Measurements from ENCODE around the gene PRDM12. TPM values are rescaled to one million over a fixed set of nuclear protein-coding genes. Genes with fewer than 3 reads are reported as not detected.
"Not testable (repeated sequence)": the region's sequence is repeated elsewhere in the genome, so short reads cannot be mapped to it uniquely, and the experiment has no call there.

PRDM12 gene
- total RNA-seq, 1 donor from 2014 or later, result not detected

DNA sequence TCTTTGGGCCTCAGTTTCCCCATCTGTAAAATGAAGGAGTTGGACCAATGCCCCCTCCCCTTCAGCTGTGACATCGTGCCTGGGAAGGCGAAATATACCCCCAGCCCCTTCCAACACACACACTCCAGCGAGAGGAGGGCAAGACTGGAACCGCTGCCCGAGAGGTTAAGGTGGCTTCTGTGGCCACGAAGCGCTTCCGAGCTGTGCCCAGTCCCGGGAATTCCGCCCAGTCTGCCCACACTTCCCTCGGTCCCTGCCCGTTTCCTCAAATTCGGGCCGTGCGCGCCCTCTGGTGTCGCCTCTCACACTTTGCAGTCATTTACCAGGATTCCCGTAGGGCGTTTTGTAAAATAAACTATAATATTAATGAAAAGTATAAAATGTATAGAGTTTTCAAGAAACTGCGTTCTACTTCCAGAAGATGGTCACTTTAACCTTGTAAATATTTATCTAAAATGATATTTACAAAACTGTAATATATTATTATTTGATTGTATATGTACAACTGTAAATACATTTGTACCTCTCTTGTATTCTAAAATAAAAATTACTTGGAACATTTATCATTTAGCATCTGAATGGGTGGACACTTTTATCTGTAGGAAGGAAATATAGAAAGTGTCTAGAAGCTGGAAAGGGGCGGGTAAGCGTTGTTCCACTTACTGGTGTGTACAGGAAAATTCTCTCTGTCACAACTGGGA, 18.2 kb downstream of the PRDM12 start:
- peak in 1 of 2 donors; percentile 86 for DNase-seq (ENCODE audit: low spot score in 2 of 2)
- Histone ChIP-seq H3K27ac (no peak overlapping the region), H3K27me3 (no peaks in the 10 kb centered on the region), H3K36me3 (no peaks in the 10 kb centered on the region), H3K4me3 (peak overlapping the region; percentile 60 to 77), H3K4me1 (peaks cover 2 to 11% of the 10 kb centered on the region in 2 donors), H3K9me3 (no peaks in the 10 kb centered on the region)
- intact Hi-C loops (cut with DNase I), result loop anchor here (1.0 to 10.0 kb wide), 2 partner anchors 221 to 1672 kb away; partner anchors contain the start of gene SETX
- TF ChIP-seq, protein P1, sequence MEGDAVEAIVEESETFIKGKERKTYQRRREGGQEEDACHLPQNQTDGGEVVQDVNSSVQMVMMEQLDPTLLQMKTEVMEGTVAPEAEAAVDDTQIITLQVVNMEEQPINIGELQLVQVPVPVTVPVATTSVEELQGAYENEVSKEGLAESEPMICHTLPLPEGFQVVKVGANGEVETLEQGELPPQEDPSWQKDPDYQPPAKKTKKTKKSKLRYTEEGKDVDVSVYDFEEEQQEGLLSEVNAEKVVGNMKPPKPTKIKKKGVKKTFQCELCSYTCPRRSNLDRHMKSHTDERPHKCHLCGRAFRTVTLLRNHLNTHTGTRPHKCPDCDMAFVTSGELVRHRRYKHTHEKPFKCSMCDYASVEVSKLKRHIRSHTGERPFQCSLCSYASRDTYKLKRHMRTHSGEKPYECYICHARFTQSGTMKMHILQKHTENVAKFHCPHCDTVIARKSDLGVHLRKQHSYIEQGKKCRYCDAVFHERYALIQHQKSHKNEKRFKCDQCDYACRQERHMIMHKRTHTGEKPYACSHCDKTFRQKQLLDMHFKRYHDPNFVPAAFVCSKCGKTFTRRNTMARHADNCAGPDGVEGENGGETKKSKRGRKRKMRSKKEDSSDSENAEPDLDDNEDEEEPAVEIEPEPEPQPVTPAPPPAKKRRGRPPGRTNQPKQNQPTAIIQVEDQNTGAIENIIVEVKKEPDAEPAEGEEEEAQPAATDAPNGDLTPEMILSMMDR (IDR thresholded peaks at IDR 0.05), result peak; percentile 76 to 83 (median 79)

DNA sequence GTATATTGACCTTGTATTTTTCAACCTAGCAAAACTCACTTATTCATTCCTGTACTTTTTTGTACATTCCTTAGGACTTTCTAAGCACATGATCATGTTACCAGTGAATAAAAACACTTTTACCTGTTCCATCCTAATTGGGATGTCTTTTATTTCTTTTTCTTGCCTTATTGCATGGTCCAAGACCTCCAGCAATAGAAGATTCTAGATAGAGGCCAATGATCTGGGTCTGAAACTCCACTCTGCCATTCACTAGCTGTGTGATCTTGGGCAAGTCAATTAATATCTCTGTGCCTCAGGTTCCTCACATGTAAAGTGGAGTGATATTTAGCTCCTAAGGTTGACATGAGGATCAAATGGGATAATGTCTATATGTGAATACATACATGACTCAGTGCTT, 20.7 kb downstream of the PRDM12 start:
- TF ChIP-seq, protein P1 (IDR thresholded peaks at IDR 0.05), result no peak
- H3K36me3 ChIP-seq, result no peaks in the 10 kb centered on the region
- intact Hi-C loops (cut with DNase I), result loop anchor here (10.0 kb wide), 1 partner anchor 1670 kb away; the partner anchor contains the start of gene SETX
- peaks cover 2 to 11% of the 10 kb centered on the region in 2 donors for H3K4me1 ChIP-seq
- no peak for DNase-seq (ENCODE audit: low spot score in 2 of 2)
- no peaks in the 10 kb centered on the region for H3K27me3 ChIP-seq
- H3K27ac ChIP-seq, result no peak overlapping the region
- H3K4me3 ChIP-seq, result no peak overlapping the region
- H3K9me3 ChIP-seq, result no peaks in the 10 kb centered on the region

DNA sequence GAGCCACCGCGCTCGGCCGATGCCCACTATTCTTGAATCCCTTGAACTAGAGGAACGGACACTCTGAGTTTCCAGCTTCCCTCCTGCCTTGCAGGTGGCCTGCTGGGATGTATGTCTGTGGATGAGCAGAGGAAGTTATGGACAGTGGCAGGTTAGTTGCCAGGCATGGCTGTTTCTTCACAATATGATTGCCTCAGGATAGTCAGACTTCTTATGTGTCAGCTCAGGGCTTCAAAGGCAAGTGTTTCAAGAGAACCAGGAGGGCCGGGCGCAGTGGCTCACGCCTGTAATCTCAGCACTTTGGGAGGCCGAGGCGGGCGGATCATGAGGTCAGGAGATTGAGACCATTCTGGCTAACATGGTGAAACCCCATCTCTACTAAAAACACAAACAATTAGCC, 21.6 kb downstream of the PRDM12 start:
- not testable (repeated sequence) for DNase-seq (ENCODE audit: low spot score in 2 of 2); H3K4me1 ChIP-seq; H3K27ac ChIP-seq; H3K36me3 ChIP-seq; H3K4me3 ChIP-seq; H3K9me3 ChIP-seq; H3K27me3 ChIP-seq
- intact Hi-C loops (cut with DNase I), result loop anchor here (10.0 kb wide), 1 partner anchor 1669 kb away; the partner anchor contains the start of gene SETX

DNA sequence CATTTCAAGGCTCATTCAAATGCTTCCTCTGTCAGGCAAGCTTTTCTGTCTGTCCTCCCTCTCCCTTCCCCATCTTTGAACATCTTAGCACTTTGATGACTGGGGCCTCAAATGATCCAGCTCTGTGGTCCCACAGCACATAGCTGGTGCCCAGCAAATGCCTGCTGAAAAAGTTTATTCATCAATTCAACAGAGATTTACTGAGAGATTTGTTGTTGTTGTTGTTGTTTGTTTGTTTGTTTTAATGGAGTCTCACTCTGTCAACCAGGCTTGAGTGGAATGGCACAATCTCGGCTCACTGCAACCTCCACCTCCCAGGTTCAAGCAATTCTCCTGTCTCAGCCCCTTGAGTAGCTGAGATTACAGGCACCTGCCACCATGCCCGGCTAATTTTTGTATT, 23.2 kb downstream of the PRDM12 start:
- TF ChIP-seq, protein P1 (IDR thresholded peaks at IDR 0.05), result no peak
- Histone ChIP-seq H3K4me1 (no peaks in the 10 kb centered on the region), H3K4me3 (no peak overlapping the region), H3K27me3 (no peaks in the 10 kb centered on the region), H3K36me3 (no peaks in the 10 kb centered on the region), H3K27ac (no peak overlapping the region), H3K9me3 (no peaks in the 10 kb centered on the region)
- DNase-seq (ENCODE audit: low spot score in 2 of 2), result no peak
- intact Hi-C loops (cut with DNase I), result loop anchor here (10.0 kb wide), 1 partner anchor 1667 kb away; the partner anchor contains the start of gene SETX

DNA sequence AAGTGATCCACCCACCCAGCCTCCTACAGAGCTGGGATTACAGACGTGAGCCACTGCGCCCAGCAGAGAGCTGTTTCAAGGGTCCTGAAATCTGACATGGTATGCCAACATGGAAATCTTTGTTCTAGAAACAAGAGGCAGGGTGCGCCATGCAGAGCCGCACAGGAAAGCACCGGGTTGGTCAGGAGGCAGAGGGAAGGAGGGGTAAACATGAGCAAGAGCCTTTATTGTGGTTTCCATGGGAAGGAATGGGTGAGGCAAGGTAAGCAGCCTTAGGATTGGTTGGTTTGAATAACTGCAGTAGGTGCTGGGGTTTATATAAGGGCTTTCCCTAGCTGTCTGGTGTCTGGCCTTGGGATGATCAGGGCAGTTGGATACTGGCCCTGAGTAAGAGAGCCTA, 23.7 kb downstream of the PRDM12 start:
- Histone ChIP-seq H3K36me3 (no peaks in the 10 kb centered on the region), H3K9me3 (no peaks in the 10 kb centered on the region), H3K4me1 (no peaks in the 10 kb centered on the region), H3K4me3 (no peak overlapping the region), H3K27me3 (no peaks in the 10 kb centered on the region), H3K27ac (no peak overlapping the region)
- intact Hi-C loops (cut with DNase I), result loop anchor here (10.0 kb wide), 1 partner anchor 1667 kb away; the partner anchor contains the start of gene SETX
- no peak for DNase-seq (ENCODE audit: low spot score in 2 of 2)
- TF ChIP-seq, protein P1 (IDR thresholded peaks at IDR 0.05), result no peak

DNA sequence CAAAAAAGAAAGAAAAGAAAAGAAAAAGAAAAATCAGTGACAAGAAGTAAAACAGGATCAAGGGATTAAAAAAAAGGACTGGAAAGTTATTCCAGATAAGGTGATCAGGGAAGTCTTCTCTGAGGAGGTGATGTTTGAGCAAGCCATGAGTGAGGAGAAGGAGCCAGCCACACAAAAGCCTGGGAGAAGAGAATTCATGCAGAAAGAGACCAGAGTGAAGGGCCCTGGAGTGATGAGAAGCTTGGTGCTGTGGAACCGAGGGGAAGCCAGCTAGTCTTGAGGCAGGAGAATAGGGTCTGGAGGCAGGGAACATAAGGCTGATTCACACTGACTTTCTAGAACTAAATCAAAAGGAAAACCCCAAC, 25.2 kb downstream of the PRDM12 start:
- Histone ChIP-seq H3K36me3 (no peaks in the 10 kb centered on the region), H3K4me3 (peak overlapping the region; percentile 50 to 58), H3K27me3 (no peaks in the 10 kb centered on the region), H3K9me3 (no peaks in the 10 kb centered on the region), H3K4me1 (peaks cover 0 to 4% of the 10 kb centered on the region in 2 donors), H3K27ac (peak overlapping the region; percentile 71 to 77)
- intact Hi-C loops (cut with DNase I), result loop anchor here (10.0 kb wide), 1 partner anchor 1665 kb away; the partner anchor contains the start of gene SETX
- TF ChIP-seq, protein P1 (IDR thresholded peaks at IDR 0.05), result no peak
- no peak for DNase-seq (ENCODE audit: low spot score in 2 of 2)

All from ascending aorta (tissue), 2 donors.